ENCODE data around the gene KRTAP10-10.

GRCh38 chr21:44602463-44602850, 34.7 kb upstream of the KRTAP10-10 start:
- TF ChIP-seq CTCF (IDR thresholded peaks at IDR 0.05) (no peak), POLR2A (IDR thresholded peaks at IDR 0.05) (no peak)

All from testis (tissue), 2 donors.